Measurements from ENCODE around the gene AHCYL2. TPM values are rescaled to one million over a fixed set of nuclear protein-coding genes. Genes with fewer than 3 reads are reported as not detected.
"Not testable (repeated sequence)": the region's sequence is repeated elsewhere in the genome, so short reads cannot be mapped to it uniquely, and the experiment has no call there.

The AHCYL2 gene
- total RNA-seq, 2 experiments from 2014 or later, result 10.0 to 12.1 TPM

GRCh38 chr7:129475931-129476330 is 251.1 kb downstream of the AHCYL2 start:
- H3K4me3 Mint-ChIP-seq; DNase-seq; H3K27ac Mint-ChIP-seq; ATAC-seq (ENCODE audit: low read depth); H3K4me1 Mint-ChIP-seq; H3K9me3 Mint-ChIP-seq; H3K27me3 Mint-ChIP-seq; H3K36me3 Mint-ChIP-seq; POLR2A ChIA-PET: not testable (repeated sequence)

GRCh38 chr7:129476398-129476797 is 251.6 kb downstream of the AHCYL2 start:
- H3K36me3 Mint-ChIP-seq; H3K27ac Mint-ChIP-seq; H3K27me3 Mint-ChIP-seq; DNase-seq; H3K4me3 Mint-ChIP-seq; POLR2A ChIA-PET; H3K4me1 Mint-ChIP-seq; H3K9me3 Mint-ChIP-seq; ATAC-seq (ENCODE audit: low read depth): not testable (repeated sequence)

Other genes starting within 250 kb of the AHCYL2 start
- 10 to 100 TPM; 43.0 to 43.9 TPM for gene TNPO3, start 169.9 kb upstream of the AHCYL2 start, total RNA-seq
- gene TSPAN33, start 80.3 kb upstream of the AHCYL2 start, total RNA-seq, result 10 to 100 TPM in 1 of 2 experiments, 1 to 10 TPM in 1; 9.5 to 10.0 TPM
- under 1 TPM in 1 of 2 experiments, not detected in 1; 0.20 TPM for gene SMO, start 36.4 kb upstream of the AHCYL2 start, total RNA-seq
- gene STRIP2, start 209.4 kb downstream of the AHCYL2 start, total RNA-seq, result 1 to 10 TPM; 3.3 to 4.4 TPM